ENCODE results near the gene EPS15. TPM values are rescaled to one million over a fixed set of nuclear protein-coding genes. Genes with fewer than 3 reads are reported as not detected.
A peak's percentile ranks its signal among the peaks of the same experiment; 100 is the strongest.

The EPS15 gene
- total and polyA plus RNA-seq, 12 donors, result 31.7 to 180 (median 104) TPM

DNA sequence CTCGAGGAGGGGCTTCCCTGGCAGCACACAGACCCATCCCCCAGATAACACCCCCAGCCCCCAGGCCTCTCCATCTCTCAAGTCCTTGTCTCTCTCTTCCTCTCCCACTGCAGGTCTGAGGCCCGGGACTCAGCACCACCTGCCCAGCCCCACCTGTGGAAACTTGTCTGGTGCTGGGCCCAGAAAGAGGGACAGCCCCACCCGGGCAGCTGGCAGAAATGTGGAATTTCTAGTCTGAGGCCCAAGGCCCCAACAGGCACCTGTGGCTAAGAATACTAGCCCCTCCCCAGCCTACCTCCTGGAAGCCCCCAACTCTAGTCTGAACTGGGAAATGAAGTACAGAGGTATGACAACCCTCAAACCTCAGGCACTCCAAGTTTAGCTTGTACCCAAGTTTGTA, 204.1 kb downstream of the EPS15 start:
- WGBS, 4 donors, result 64 to 91% (median 72%) methylated on average over 3 of the region's 3 CpGs
- intact Hi-C loops (cut with DNase I), result no loop called here

DNA sequence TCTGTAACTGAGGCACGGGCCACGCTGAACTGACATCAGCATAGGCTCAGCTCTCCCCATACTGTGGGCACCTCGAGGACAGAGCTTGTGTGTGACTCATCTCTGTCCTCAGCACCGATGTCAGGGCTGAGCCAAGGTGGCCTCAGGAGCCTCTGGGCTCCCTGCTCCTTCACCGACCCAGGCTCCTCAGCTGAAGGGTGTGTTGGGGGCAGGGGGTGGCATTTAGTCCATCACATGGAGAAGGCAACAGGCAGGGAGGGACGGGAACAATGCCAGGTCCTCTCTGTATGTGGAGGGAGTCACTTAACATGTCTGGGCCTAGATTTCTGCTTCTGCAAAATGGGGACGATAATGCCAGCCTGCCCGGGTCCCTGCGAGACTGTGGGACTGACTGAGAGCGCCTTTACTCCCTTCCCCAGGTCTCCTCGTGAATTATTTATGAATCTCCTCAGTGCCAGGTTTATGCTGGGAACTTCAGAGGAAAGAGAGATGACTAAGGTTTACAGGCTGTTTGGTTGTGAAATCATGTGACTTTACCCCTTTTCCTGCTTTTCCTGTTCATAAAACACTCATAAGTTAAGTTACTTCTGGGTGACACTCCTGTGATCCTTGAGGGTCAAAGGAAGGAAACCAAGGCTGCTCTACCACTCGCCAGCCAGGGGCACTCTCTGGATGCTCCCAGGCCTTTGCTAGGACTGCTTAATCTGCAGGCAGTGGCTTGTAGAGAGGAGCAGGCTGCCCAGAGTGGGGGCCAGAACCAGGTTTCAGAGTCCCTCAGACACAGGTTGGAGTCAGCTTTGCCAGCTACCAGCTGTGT, 204.9 kb downstream of the EPS15 start:
- Histone ChIP-seq H3K4me1 (replicated peaks in 1 of 2) (peaks cover 13 to 24% of the 10 kb centered on the region in 2 donors), H3K27ac (peak overlapping the region; percentile 65 to 91 (median 79)), H3K27me3 (no peaks in the 10 kb centered on the region), H3K36me3 (replicated peaks in 1 of 2) (no peaks in the 10 kb centered on the region), H3K4me3 (no peak overlapping the region), H3K9me3 (replicated peaks in 1 of 3) (no peaks in the 10 kb centered on the region)
- 26 to 61% (median 37%) methylated on average over 7 to 12 of the region's 12 CpGs for WGBS, 4 donors
- peak; percentile 69 to 88 (median 85) for DNase-seq
- intact Hi-C loops (cut with DNase I), result no loop called here
- TF ChIP-seq, protein P1, sequence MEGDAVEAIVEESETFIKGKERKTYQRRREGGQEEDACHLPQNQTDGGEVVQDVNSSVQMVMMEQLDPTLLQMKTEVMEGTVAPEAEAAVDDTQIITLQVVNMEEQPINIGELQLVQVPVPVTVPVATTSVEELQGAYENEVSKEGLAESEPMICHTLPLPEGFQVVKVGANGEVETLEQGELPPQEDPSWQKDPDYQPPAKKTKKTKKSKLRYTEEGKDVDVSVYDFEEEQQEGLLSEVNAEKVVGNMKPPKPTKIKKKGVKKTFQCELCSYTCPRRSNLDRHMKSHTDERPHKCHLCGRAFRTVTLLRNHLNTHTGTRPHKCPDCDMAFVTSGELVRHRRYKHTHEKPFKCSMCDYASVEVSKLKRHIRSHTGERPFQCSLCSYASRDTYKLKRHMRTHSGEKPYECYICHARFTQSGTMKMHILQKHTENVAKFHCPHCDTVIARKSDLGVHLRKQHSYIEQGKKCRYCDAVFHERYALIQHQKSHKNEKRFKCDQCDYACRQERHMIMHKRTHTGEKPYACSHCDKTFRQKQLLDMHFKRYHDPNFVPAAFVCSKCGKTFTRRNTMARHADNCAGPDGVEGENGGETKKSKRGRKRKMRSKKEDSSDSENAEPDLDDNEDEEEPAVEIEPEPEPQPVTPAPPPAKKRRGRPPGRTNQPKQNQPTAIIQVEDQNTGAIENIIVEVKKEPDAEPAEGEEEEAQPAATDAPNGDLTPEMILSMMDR (IDR thresholded peaks at IDR 0.05), result no peak
- TF ChIP-seq POLR2A (IDR thresholded peaks at IDR 0.05), result peak in 1 of 2 donors; percentile 22

More for the DNA sequence above, 204.1 kb downstream of the EPS15 start:
- DNase-seq, result no peak
- Histone ChIP-seq H3K9me3 (replicated peaks in 1 of 3) (no peaks in the 10 kb centered on the region), H3K27ac (peak overlapping the region; percentile 65 to 91 (median 79)), H3K4me3 (no peak overlapping the region), H3K27me3 (no peaks in the 10 kb centered on the region), H3K4me1 (replicated peaks in 1 of 2) (peaks cover 13 to 24% of the 10 kb centered on the region in 2 donors), H3K36me3 (replicated peaks in 1 of 2) (no peaks in the 10 kb centered on the region)
- no peak for TF ChIP-seq POLR2A (IDR thresholded peaks at IDR 0.05)
- TF ChIP-seq, protein P1 (IDR thresholded peaks at IDR 0.05), result no peak

DNA sequence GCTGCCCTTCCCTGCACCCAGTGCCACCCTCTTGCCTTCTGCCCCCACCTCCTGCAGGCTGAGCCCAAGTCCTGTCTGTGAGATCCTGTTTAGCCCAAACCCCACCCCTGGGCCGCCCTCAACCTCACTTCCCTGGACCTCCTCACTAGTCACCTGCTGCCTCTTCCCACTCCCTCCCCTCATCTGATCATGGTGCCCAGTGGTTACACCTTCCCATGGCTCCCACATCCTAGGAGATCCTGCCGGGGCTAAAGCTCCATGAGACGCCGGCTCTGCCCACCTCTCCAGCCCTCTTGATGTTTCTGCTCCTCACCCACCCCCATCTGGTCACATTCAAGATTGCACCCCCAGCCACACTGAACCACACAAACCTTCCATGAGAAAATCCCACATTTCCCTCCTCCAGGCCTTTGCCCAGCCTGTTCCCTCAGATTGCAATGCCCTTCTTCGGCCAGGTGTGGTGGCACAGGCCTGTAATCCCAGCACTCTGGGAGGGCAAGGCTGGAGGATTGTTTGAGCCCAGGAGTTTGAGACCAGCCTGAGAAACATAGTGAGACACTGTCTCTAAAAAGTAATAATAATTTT, 205.7 kb downstream of the EPS15 start:
- no peaks in the 10 kb centered on the region for H3K27me3 ChIP-seq
- TF ChIP-seq POLR2A (IDR thresholded peaks at IDR 0.05), result no peak
- TF ChIP-seq, protein P1 (IDR thresholded peaks at IDR 0.05), result peak in 3 of 6 experiments; percentile 8 to 19 (median 11)

DNA sequence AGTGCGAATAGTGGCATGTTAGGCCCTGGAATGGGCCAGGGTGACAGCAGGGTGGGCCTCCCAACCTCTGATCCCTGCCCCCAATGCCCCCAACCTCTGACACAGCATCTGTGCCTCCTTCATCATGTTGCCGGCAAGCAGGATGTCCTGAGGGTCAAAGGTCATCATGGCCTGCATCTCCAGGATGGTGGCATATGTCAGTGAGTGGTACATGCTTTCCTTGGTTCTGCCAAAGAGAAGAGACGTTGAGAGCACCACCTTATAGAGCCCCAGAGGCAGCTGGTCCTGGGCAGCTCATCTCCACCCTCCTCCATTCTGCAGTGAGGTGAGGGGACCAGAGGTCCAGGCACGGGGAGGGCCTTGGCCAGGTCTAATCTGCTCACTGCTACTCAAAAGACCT, 206.3 kb downstream of the EPS15 start:
- Histone ChIP-seq H3K27ac (no peak overlapping the region), H3K27me3 (no peaks in the 10 kb centered on the region), H3K9me3 (replicated peaks in 1 of 3) (no peaks in the 10 kb centered on the region), H3K36me3 (replicated peaks in 1 of 2) (no peaks in the 10 kb centered on the region), H3K4me1 (replicated peaks in 1 of 2) (peaks cover 13 to 24% of the 10 kb centered on the region in 2 donors), H3K4me3 (no peak overlapping the region)
- 82 to 92% (median 89%) methylated on average over 3 to 4 of the region's 4 CpGs for WGBS, 4 donors
- intact Hi-C loops (cut with DNase I), result no loop called here
- no peak for DNase-seq
- TF ChIP-seq POLR2A (IDR thresholded peaks at IDR 0.05), result no peak
- TF ChIP-seq, protein P1 (IDR thresholded peaks at IDR 0.05), result no peak

More for the DNA sequence above, 205.7 kb downstream of the EPS15 start:
- WGBS, 4 donors, result 81 to 94% (median 90%) methylated on average over 5 of the region's 5 CpGs
- no peaks in the 10 kb centered on the region for H3K36me3 ChIP-seq (replicated peaks in 1 of 2)
- DNase-seq, result no peak
- H3K4me1 ChIP-seq (replicated peaks in 1 of 2), result peaks cover 13 to 24% of the 10 kb centered on the region in 2 donors
- no peak overlapping the region for H3K4me3 ChIP-seq
- intact Hi-C loops (cut with DNase I), result no loop called here
- H3K27ac ChIP-seq, result peak overlapping the region in 4 of 5 donors; percentile 78 to 91 (median 84)
- H3K9me3 ChIP-seq (replicated peaks in 1 of 3), result no peaks in the 10 kb centered on the region

All from adrenal gland (tissue), 12 donors.